ENCODE data around the gene GLIS2. TPM values are rescaled to one million over a fixed set of nuclear protein-coding genes. Genes with fewer than 3 reads are reported as not detected.
A peak's percentile ranks its signal among the peaks of the same experiment; 100 is the strongest.

The GLIS2 gene
- total and polyA plus RNA-seq, 2 donors (not counting 1 experiment from before 2014, with no cell fraction given) = 4.0 to 6.0 TPM

GRCh38 chr16:4372001-4372577 lies 56.2 kb downstream of the GLIS2 start:
- no peak for TF ChIP-seq CTCF (conservative IDR thresholded peaks at IDR 0.05 in 1 of 2, IDR thresholded peaks at IDR 0.05 in 1 of 2; ENCODE audit: low read depth in 1 of 2, low read length in 2 of 2)
- Histone ChIP-seq H3K4me2 (ENCODE audit: extremely low read depth, insufficient read depth, low read length) (peak overlapping the region; percentile 88), H3K36me3 (ENCODE audit: control insufficient read depth, insufficient read depth, low read length) (peaks cover 6% of the 10 kb centered on the region), H3K27me3 (ENCODE audit: control insufficient read depth, insufficient read depth, low read length) (no peaks in the 10 kb centered on the region), H3K4me1 (ENCODE audit: control insufficient read depth, extremely low read depth, insufficient read depth, low read length) (peaks cover 57% of the 10 kb centered on the region), H3K4me3 (replicated peaks in 1 of 4; ENCODE audit: control extremely low read depth in 1 of 4, insufficient read depth in 1 of 4, low read depth in 3 of 4, low read length in 4 of 4) (peak overlapping the region; percentile 61 to 97 (median 88)), H2AFZ (ENCODE audit: low read length) (no peak overlapping the region), H4K20me1 (ENCODE audit: control insufficient read depth, extremely low read depth, insufficient read depth, low read length) (peaks cover 2% of the 10 kb centered on the region), H3K9me3 (ENCODE audit: control insufficient read depth, insufficient read depth, low read depth, low read length) (no peaks in the 10 kb centered on the region), H3K27ac (ENCODE audit: insufficient read depth, low read length) (peak overlapping the region; percentile 85), H3K9ac (ENCODE audit: insufficient read depth, low read length) (peak overlapping the region; percentile 82), H3K79me2 (ENCODE audit: control insufficient read depth, insufficient read depth, low read length) (peaks cover 51% of the 10 kb centered on the region)
- peak in 1 of 2 donors; percentile 65 for DNase-seq (ENCODE audit: low read depth in 2 of 2)

GRCh38 chr16:4372578-4373355 lies 56.9 kb downstream of the GLIS2 start:
- no peak for TF ChIP-seq EZH2 (IDR thresholded peaks at IDR 0.05; ENCODE audit: low read length, missing control alignments)
- TF ChIP-seq CTCF (conservative IDR thresholded peaks at IDR 0.05 in 1 of 2, IDR thresholded peaks at IDR 0.05 in 1 of 2; ENCODE audit: low read depth in 1 of 2, low read length in 2 of 2) = no peak
- peak overlapping the region; percentile 61 to 97 (median 88) for H3K4me3 ChIP-seq (replicated peaks in 1 of 4; ENCODE audit: control extremely low read depth in 1 of 4, insufficient read depth in 1 of 4, low read depth in 3 of 4, low read length in 4 of 4)
- peaks cover 2% of the 10 kb centered on the region for H4K20me1 ChIP-seq (ENCODE audit: control insufficient read depth, extremely low read depth, insufficient read depth, low read length)
- H3K27me3 ChIP-seq (ENCODE audit: control insufficient read depth, insufficient read depth, low read length) = no peaks in the 10 kb centered on the region
- H3K27ac ChIP-seq (ENCODE audit: insufficient read depth, low read length) = peak overlapping the region; percentile 85
- H3K79me2 ChIP-seq (ENCODE audit: control insufficient read depth, insufficient read depth, low read length) = peaks cover 57% of the 10 kb centered on the region
- no peaks in the 10 kb centered on the region for H3K9me3 ChIP-seq (ENCODE audit: control insufficient read depth, insufficient read depth, low read depth, low read length)
- peaks cover 9% of the 10 kb centered on the region for H3K36me3 ChIP-seq (ENCODE audit: control insufficient read depth, insufficient read depth, low read length)
- H2AFZ ChIP-seq (ENCODE audit: low read length) = no peak overlapping the region
- DNase-seq (ENCODE audit: low read depth in 2 of 2) = no peak
- peak overlapping the region; percentile 82 for H3K9ac ChIP-seq (ENCODE audit: insufficient read depth, low read length)
- peaks cover 63% of the 10 kb centered on the region for H3K4me1 ChIP-seq (ENCODE audit: control insufficient read depth, extremely low read depth, insufficient read depth, low read length)
- peak overlapping the region; percentile 88 for H3K4me2 ChIP-seq (ENCODE audit: extremely low read depth, insufficient read depth, low read length)

GRCh38 chr16:4373356-4373908 lies 57.6 kb downstream of the GLIS2 start:
- peaks cover 2% of the 10 kb centered on the region for H4K20me1 ChIP-seq (ENCODE audit: control insufficient read depth, extremely low read depth, insufficient read depth, low read length)
- peak overlapping the region; percentile 61 to 97 (median 88) for H3K4me3 ChIP-seq (replicated peaks in 1 of 4; ENCODE audit: control extremely low read depth in 1 of 4, insufficient read depth in 1 of 4, low read depth in 3 of 4, low read length in 4 of 4)
- H3K27me3 ChIP-seq (ENCODE audit: control insufficient read depth, insufficient read depth, low read length) = no peaks in the 10 kb centered on the region
- H3K36me3 ChIP-seq (ENCODE audit: control insufficient read depth, insufficient read depth, low read length) = peaks cover 11% of the 10 kb centered on the region
- peak overlapping the region; percentile 82 for H3K9ac ChIP-seq (ENCODE audit: insufficient read depth, low read length)
- peaks cover 64% of the 10 kb centered on the region for H3K79me2 ChIP-seq (ENCODE audit: control insufficient read depth, insufficient read depth, low read length)
- DNase-seq (ENCODE audit: low read depth in 2 of 2) = no peak
- TF ChIP-seq CTCF (conservative IDR thresholded peaks at IDR 0.05 in 1 of 2, IDR thresholded peaks at IDR 0.05 in 1 of 2; ENCODE audit: low read depth in 1 of 2, low read length in 2 of 2) = no peak
- no peak for TF ChIP-seq EZH2 (IDR thresholded peaks at IDR 0.05; ENCODE audit: low read length, missing control alignments)
- peak overlapping the region; percentile 85 for H3K27ac ChIP-seq (ENCODE audit: insufficient read depth, low read length)
- peak overlapping the region; percentile 88 for H3K4me2 ChIP-seq (ENCODE audit: extremely low read depth, insufficient read depth, low read length)
- no peak overlapping the region for H2AFZ ChIP-seq (ENCODE audit: low read length)
- no peaks in the 10 kb centered on the region for H3K9me3 ChIP-seq (ENCODE audit: control insufficient read depth, insufficient read depth, low read depth, low read length)
- H3K4me1 ChIP-seq (ENCODE audit: control insufficient read depth, extremely low read depth, insufficient read depth, low read length) = peaks cover 66% of the 10 kb centered on the region

Measured in fibroblast of lung (primary cell).